A673 (cell line): ENCODE data around the gene RMND1. TPM values are rescaled to one million over a fixed set of nuclear protein-coding genes. Genes with fewer than 3 reads are reported as not detected.

Experiments used
- BruUV-seq: library from RNA; stranded (reverse); fragments of 400-500 nt; replicated peaks from 2 replicates; lab custom pipeline; 2021; lab: Mats Ljungman, UMichigan
- CTCF ChIA-PET: fragments of 300-600 bp; sonication (Branson Sonifier 250); formaldehyde crosslinking; loops from one replicate; lab custom pipeline; 2022; ENCODE audit warnings: antibody characterized with exemption; lab: Charles Lee
- POLR2A ChIA-PET: fragments of 300-600 bp; sonication (Branson Sonifier 250); formaldehyde crosslinking; loops from one replicate; lab custom pipeline; 2022; ENCODE audit warnings: antibody characterized with exemption; ENCODE audit not compliant: low non-redundant PET; lab: Charles Lee
- DNase-seq: peaks from one replicate; pipeline ENCODE4 v3.0.0-alpha.2; 2015; ENCODE audit warnings: low spot score
- H3K27ac ChIP-seq: fragments of 200-600 bp; sonication (generic); 2 replicates; pipeline ENCODE4 v1.5.1; 2016; ENCODE audit warnings: mixed run types, low read depth, mild to moderate bottlenecking, mixed read lengths, antibody characterized with exemption, low read length; ENCODE audit not compliant: poor library complexity, severe bottlenecking
- H3K27me3 ChIP-seq: fragments of 200-600 bp; sonication (generic); replicated peaks from 2 replicates; pipeline ENCODE4 v1.6.1; 2017; ENCODE audit warnings: mixed run types, low read depth, mild to moderate bottlenecking, mixed read lengths, antibody characterized with exemption, low read length; ENCODE audit not compliant: insufficient read depth, poor library complexity
- H3K36me3 ChIP-seq: fragments of 200-600 bp; sonication (generic); 2 replicates; pipeline ENCODE4 v1.6.1; 2016; ENCODE audit warnings: mixed run types, mild to moderate bottlenecking, mixed read lengths, antibody characterized with exemption, low read length; ENCODE audit not compliant: insufficient read depth, poor library complexity, severe bottlenecking
- H3K4me1 ChIP-seq: fragments of 200-600 bp; sonication (generic); 2 replicates; pipeline ENCODE4 v1.6.1; 2017; ENCODE audit warnings: mixed run types, mild to moderate bottlenecking, mixed read lengths, antibody characterized with exemption, low read length; ENCODE audit not compliant: insufficient read depth, poor library complexity, severe bottlenecking
- H3K4me3 ChIP-seq: fragments of 200-600 bp; sonication (generic); 2 replicates; pipeline ENCODE4 v1.5.1; 2016; ENCODE audit warnings: low read depth, mixed run types, mild to moderate bottlenecking, mixed read lengths, low read length; ENCODE audit not compliant: poor library complexity, severe bottlenecking
- H3K9me3 ChIP-seq: fragments of 200-600 bp; sonication (generic); 2 replicates; pipeline ENCODE4 v1.6.1; 2016; ENCODE audit warnings: mixed run types, low read depth, mild to moderate bottlenecking, mixed read lengths, antibody characterized with exemption, low read length; ENCODE audit not compliant: poor library complexity, severe bottlenecking
- CTCF ChIP-seq: fragments of 300-800, 200-600 bp; sonication (generic); conservative IDR thresholded peaks from 2 replicates; pipeline ENCODE4 v1.5.1; 2017; ENCODE audit warnings: low read depth, mild to moderate bottlenecking, antibody characterized with exemption, low read length, moderate library complexity, mixed read lengths
- EZH2 ChIP-seq: fragments of 200-600 bp; sonication (generic); IDR thresholded peaks from 2 replicates; pipeline ENCODE4 v1.6.1; 2017; ENCODE audit warnings: borderline replicate concordance, low read depth, mild to moderate bottlenecking, mixed read lengths, antibody characterized with exemption, low read length; ENCODE audit not compliant: poor library complexity, severe bottlenecking
- intact Hi-C: fragments of 100-400 bp; cut with micrococcal nuclease; formaldehyde crosslinking; loops from one replicate; pipeline ENCODE4 v1.10.0; 2022; ENCODE audit not compliant: unreplicated experiment
- total RNA-seq: library from RNA; stranded (reverse); gene quantifications from 2 replicates; pipeline ENCODE4 v1.2.3, GENCODE V29; 2021

Gene RMND1
- total RNA-seq, 1 experiment from 2014 or later: 25.6 TPM

- no peaks in the 10 kb centered on the region for H3K27me3 ChIP-seq
- ChIA-PET CTCF (no interaction called here), POLR2A (no interaction called here)
- no TSS peak for BruUV-seq
- H3K4me1 ChIP-seq: peaks cover 17% of the 10 kb centered on the region
- TF ChIP-seq EZH2 (no peak), CTCF (no peak)
- intact Hi-C loops: no loop called here
- H3K9me3 ChIP-seq: no peaks in the 10 kb centered on the region
- H3K36me3 ChIP-seq: peaks cover 8% of the 10 kb centered on the region
- H3K4me3 ChIP-seq: no peak overlapping the region
- no peak overlapping the region for H3K27ac ChIP-seq
- DNase-seq: no peak
These were observed 9.6 kb downstream of the RMND1 start for GRCh38 chr6:151442371-151442770.

DNA sequence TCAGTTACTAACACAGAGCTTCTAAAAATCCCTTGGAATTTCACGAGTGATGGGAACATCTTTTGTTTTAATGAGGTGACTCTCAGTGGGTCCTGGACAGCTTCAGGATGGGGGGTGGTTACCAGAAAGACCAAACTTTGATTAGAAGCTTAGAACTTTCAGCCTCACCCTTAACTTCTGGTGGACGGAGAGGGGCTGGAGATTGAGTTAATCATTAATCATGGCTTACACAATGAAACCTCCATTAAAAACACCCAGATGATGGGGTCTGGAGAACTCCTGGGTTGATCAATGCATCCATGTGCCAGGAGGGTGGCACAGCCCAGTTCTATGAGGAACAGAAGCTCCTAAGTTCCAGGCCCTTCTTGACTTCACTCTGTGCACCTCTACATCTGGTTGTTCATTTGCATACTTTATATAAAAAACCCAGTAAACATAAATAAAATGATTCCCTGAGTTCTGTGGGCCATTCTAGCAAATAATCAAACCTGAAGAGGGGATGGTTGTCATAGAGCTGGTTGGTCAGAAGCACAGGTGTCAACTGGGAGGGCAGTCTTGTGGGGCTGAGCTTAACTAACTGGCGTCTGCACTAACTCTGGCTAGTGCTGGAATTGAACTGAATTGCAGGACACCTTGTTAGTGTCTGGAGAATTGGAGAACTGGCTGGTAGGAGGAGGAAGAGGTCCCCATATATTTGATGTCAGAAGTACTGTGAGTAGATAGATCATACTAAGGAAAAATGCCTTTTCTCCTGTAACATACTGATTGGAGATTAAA, 10.3 kb downstream of the RMND1 start:
- DNase-seq: no peak
- Histone ChIP-seq H3K36me3 (peaks cover 8% of the 10 kb centered on the region), H3K9me3 (no peaks in the 10 kb centered on the region), H3K27ac (no peak overlapping the region), H3K27me3 (no peaks in the 10 kb centered on the region), H3K4me3 (no peak overlapping the region), H3K4me1 (peaks cover 25% of the 10 kb centered on the region)
- ChIA-PET CTCF (no interaction called here), POLR2A (no interaction called here)
- intact Hi-C loops: no loop called here
- BruUV-seq: no TSS peak
- no peak for TF ChIP-seq EZH2
- TF ChIP-seq CTCF: no peak

- H3K9me3 ChIP-seq: no peaks in the 10 kb centered on the region
- H3K36me3 ChIP-seq: peaks cover 8% of the 10 kb centered on the region
- intact Hi-C loops: no loop called here
- no TSS peak for BruUV-seq
- ChIA-PET CTCF (no interaction called here), POLR2A (no interaction called here)
- H3K4me1 ChIP-seq: peaks cover 24% of the 10 kb centered on the region
- no peaks in the 10 kb centered on the region for H3K27me3 ChIP-seq
- no peak for DNase-seq
- no peak overlapping the region for H3K27ac ChIP-seq
- TF ChIP-seq CTCF: peak; percentile 41; the same call in 1 of the 2 replicates
- no peak for TF ChIP-seq EZH2
- no peak overlapping the region for H3K4me3 ChIP-seq
These were observed 11.0 kb downstream of the RMND1 start for GRCh38 chr6:151440930-151441329.
